Fibroblast of the conjunctiva (primary cell): ENCODE results near the gene RAB3GAP2.
"Not testable (repeated sequence)": the region's sequence is repeated elsewhere in the genome, so short reads cannot be mapped to it uniquely, and the experiment has no call there.

Source experiments
- DNase-seq: peaks from one replicate; pipeline ENCODE4 v3.0.0-alpha.2; 2010; ENCODE audit warnings: low read depth

The RAB3GAP2 gene

DNA sequence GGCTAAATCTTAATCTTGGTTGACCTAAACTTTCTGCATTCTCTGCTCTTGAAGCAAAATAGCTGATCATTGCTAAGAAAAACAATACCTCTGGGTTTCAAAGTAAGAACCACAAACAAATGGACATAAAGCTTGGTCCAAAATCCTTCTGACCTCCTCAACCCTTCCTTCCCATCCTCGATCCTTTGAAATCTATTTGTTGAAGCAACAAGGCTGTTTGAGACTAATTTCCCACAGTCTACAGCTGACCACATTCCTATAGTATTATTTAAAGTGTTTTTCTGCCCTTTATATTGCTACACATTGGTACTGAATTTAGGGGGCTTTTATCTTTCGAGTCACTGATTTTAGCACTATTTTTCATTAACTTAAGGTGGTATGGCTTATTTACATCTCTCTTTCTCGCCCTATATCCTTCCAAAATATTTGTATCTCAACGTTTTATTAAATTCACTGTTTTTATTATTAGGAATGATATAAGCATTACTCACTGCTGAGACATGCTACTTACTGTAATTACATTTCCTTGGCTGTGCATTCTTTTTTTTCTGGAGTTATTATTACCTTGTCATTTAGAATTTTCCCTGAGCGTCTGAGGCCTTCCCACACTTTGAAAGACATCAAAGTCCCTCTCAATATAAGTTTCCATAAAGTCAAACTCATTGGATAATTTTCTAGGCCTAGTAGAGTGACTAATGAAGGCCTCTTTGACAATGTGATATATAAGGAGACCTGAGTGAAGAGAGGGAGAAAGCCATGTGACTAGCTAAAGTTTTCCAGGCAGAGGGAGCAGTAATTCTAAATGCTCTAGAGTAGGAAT, 73.9 kb downstream of the RAB3GAP2 start:
- DNase-seq = no peak

DNA sequence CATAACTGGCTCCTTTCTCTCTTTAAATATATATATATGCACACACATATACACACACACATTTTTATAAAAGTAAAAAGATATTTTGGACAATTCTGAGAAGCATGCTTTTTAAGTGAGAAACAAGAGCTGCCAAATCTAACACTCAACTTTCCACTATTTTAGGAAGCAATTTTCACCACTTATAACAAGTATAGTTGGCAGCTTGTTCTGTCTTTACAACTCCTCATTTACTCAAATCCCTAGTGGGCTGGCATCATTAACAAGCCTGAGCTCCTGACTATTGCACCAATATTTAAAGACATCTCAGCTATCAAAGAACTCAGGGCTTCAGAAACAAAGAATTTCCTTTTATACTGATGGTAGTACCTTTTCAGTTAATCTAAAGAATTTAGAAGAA, 76.6 kb downstream of the RAB3GAP2 start:
- DNase-seq = no peak

DNA sequence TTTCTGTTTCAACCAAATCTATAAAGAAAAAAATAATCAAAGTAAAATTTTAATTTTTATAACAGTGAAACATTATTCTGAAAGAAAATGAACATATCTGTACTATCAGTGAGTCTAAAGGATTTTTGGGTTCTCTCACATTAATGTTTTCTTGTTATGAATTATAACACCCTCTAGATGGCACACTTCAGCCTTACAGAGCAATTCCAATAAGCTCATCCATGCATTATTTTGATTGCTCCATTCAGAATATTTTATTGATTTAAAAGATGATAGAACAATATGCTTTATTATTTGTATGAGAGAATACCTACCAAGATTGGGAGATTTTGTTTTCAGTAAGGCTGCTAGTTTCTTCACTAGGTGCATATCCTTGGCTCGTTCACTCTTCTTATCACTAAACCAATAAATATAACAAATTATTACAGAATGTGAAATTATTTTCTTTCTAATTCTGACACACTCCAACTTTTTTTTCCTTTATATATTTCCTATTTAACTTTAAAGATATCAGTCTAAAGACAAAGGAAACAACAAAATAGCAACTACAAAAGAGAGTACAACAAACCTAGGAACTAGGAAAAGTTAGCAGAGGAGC, 82.4 kb downstream of the RAB3GAP2 start:
- peak; percentile 22 for DNase-seq

DNA sequence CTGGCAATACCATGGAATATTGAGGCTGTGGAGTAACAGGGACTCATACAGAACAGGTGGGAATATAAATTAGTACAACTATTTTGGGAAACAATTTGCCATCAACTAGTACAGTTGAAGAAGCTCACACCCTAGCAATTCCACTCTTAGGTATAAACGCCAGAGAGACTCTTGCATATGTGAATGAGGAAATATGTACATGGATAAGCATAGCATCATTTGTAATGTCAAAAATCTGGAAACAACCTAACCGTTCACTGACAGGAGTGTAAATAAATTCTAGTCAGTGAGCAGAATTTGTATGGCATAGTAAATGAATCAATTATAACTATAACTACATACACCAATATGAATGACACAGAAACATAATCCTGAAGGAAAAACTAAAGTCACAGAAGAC, 83.7 kb downstream of the RAB3GAP2 start:
- DNase-seq = no peak

DNA sequence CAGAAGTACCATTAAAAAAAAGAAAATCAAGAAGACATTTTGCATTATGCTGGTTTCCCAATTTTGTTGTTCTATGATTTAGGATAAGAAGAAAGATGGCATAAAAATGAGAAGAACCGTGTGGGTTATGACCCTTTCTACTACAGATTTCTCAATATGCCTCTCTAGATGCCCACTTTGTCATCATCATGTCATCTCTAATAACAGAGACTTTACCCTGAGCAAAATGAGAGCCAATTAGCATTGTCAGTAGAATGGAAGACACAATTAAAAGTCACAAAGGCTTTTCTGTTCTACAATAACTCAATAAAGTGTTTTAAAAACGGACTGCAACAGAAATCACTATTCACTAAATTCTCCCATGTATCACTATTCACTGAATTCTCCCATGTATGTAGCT, 85.5 kb downstream of the RAB3GAP2 start:
- DNase-seq = no peak

DNA sequence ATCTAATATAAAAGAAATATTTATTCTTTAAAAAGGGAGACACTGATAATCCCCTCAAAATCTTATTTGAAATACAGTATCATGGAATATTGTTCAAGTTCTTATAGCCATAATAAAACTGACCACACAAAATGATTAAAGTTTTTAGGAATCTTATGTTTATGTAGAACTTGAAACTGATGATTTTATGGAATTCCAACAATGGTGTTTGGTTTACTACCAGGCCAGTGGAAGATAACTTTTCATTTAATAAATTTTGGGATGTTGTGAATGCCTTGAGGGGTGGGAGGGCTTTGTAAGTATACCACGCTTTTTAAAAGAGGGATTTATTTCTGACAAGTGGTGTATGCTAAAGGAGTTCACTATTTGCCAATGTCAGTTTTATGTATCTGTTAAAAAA, 87.7 kb downstream of the RAB3GAP2 start:
- no peak for DNase-seq

DNA sequence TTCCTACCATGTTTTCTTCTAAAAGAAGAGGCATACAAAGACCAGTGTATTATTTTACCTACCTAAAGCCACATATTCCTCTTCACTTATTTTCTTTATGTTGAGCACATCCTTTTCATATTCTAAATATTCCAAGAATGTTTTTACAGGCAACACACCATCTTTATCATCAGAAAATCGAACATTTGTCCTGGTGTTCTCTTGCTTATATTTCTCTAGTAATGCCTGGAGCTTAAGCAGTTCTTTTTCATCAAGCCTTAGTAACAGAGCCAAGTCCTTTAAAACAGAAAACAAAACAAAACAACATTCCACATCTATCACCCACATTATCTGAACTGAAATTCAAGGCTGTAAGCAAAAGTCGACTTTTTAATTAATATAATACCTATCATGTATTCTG, 89.6 kb downstream of the RAB3GAP2 start:
- DNase-seq = no peak

DNA sequence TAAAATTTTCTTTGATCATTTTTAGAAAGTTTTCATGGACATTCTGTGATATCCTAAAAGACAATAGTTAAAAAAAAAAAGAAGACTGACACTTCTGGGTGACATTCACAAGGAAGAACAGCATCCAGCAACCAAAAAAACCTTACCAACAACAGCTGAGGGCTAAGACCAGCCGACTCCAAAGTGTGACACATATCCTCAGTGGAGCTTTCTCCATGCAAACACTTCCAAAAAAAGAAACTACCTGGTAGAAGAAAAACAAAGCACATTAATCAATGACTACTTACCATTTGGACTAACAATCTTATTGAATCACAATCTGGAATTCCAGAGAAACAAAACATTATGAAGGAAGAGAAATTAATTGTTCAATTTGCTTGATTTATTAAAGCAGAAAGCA, 90.1 kb downstream of the RAB3GAP2 start:
- DNase-seq = no peak

DNA sequence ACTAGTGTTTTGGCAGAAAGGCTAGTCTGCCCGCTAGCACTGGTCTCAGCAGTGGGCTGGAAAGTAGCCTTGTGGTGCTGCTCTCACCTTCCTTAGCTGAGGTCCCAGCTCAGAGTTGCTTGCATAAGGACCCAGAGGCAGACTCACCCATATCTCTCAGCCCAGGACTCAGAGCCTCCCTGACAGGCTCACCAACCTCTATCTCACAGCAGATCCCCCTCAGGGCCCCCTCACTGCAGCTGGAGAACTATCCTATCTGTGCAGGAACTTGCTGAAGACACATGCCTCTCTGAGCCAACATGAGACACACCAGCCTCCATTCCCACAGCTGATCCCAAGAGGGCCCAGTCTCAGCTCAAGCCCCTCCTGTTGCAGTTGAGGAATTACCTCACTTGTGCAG, 95.7 kb downstream of the RAB3GAP2 start:
- DNase-seq = no peak

DNA sequence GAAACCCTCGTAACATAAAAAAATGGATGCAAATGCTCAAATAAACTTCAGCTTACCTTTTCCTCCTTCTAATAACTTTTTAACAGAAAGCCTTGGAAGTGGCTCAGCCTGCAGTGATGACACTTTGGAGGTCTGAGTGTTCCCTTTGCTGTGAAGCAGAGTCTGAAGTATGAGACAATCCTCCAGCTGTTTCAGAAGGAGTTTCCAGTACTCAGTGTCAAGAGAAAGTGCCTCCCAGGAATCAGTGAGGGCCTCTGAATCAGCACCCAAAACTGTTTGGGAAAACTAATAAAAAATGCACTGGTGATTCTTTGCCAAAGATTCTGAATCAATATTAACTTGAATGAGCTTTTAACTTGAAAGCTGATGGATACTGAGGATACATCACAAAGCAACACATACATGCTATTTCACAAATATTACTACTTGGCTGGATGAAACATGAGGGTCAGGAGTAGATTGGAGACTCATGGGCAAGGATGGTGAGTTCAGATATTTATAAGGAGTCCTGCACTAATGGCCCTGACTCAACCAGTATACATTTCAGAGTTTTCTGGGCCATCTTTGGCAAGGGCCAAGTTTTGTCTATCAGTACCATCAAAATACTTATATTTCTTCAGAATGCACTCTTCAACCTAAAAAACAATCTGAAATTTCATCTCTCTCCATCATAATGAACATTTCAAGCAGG, 101.3 kb downstream of the RAB3GAP2 start:
- DNase-seq = no peak

DNA sequence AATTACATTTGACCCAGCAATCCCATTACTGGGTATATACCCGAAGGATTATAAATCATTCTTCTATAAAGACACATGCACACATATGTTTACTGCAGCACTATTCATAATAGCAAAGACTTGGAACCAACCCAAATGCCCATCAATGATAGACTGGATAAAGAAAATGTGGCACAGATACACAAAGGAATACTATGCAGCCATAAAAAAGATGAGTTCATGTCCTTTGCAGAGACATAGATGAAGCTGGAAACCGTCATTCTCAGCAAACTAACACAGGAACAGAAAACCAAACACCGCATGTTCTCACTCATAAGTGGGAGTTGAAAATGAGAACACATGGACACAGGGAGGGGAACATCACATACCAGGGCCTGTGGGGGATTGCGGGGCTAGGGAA, 102.4 kb downstream of the RAB3GAP2 start:
- DNase-seq = not testable (repeated sequence)

DNA sequence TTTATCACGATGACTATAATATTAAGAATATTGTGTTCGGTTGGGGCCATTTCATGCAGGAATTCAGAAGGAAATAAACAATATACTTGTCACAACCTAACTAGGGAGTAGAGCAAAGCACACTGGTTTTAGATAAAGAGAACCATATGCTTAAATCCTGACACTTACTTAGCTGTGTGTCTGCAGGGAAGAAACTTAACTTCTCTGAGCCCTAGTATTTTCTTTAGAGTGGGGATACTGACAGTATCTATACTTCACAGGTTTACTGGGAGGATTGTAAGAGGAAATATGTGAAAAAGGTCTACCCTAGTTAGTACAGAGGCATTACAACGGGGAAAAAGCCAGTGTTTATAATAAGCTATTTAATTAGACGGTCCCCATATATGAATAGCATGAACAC, 105.4 kb downstream of the RAB3GAP2 start:
- DNase-seq = no peak

DNA sequence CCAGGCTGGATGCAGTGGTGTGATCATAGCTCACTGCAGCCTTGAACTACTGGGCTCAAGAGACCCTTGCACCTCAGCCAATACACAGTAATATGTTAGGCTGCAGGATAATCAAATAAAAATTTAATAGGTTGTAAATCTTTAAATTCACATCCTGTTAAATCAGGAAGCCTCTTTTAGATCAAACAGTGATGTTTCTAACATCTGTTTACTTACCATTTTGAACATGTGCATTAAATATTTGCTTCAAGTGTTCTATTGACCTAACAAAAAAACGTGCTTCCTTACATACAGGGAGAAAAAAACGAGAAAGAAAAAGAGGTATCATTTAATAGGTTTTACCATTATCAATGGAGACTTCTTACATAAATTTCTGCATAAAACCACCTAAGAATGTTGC, 107.7 kb downstream of the RAB3GAP2 start:
- no peak for DNase-seq

DNA sequence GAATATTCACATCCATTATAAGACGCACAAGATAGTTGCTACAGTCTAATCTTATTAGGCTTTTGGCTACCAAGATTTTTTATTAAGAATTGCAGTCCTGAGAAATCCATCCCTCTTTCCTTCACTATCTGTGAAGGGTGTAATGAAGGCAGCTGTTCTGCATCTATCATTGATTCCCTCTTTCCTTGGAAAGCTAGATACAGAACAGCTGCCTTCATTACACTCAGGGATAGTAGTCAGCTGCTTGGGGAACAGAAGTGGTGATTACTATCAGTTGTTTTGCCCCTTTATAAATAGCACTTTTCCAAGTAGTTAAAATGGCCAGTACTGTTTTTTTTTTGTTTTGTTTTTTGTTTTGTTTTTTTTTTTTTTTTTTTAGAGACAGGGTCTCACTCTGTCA, 108.1 kb downstream of the RAB3GAP2 start:
- DNase-seq = no peak

DNA sequence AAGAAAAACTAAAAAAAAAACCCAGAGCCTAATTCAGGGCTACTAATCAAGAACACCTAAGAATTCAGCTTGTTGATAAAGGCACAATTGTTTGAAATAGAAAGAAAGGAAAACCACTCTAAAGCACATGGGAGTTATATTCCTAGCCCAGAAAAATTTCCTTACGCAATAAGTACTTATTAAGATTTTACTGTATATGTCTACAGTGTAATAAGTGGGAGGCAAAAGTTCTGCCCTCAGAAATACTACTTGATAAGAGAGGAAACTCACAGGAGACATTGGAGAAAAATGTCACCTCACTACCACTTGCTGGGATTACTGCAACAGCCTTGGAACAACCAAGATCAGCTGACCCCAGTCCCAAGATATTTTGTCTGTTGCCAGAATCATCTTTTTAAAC, 112.2 kb downstream of the RAB3GAP2 start:
- DNase-seq = no peak

DNA sequence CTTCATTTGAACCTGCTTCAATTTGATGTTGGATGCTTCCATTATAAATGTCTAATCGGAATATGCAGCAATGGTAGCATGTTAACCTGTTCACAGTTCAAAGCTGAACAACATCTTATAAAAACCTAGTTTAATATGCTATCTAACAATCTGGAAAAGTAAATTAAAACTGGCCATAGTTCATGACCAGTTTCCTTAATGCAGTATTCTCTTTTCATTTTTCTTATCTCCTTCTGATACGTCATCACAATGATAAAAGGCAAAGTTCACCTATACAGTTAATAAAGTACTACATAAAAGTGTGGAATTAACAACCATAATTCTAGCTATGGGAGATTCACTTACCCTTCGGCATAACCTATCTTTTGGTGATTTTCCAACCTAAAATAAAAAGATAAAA, 113.2 kb downstream of the RAB3GAP2 start:
- DNase-seq = no peak

DNA sequence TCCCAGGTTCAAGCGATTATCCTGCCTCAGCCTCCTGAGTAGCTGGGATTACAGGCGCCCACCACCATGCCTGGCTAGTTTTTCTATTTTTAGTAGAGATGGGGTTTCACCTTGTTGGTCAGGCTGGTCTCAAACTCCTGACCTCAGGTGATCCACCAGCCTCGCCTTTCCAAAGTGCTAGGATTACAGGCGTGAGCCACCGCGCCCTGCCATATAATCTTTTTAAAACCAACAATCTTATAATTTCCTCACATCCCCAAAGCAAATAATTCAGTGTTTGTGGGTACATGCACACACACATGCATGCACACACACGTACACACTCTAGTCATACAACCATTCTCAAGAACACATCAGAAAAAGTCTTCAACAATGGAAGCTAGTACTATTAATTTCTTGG, 113.7 kb downstream of the RAB3GAP2 start:
- DNase-seq = not testable (repeated sequence)

DNA sequence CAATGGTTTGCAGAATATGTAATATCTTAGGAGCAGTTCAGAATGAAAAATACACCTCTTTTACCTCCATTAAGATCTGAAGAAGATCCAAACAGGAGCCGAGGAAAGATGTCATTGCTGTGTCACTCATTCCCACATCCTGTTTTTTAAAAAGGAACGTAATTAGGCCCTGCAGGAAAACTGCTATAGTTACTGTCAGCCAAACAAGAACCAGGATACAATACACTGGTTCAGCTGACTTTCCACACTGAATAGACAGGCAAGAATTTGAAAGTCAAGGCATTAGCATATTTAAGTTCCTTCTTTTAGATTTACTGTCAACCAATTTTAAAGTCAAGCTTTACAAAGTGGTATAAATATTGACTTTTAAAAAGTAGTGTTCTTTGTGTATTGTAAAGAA, 114.5 kb downstream of the RAB3GAP2 start:
- no peak for DNase-seq

DNA sequence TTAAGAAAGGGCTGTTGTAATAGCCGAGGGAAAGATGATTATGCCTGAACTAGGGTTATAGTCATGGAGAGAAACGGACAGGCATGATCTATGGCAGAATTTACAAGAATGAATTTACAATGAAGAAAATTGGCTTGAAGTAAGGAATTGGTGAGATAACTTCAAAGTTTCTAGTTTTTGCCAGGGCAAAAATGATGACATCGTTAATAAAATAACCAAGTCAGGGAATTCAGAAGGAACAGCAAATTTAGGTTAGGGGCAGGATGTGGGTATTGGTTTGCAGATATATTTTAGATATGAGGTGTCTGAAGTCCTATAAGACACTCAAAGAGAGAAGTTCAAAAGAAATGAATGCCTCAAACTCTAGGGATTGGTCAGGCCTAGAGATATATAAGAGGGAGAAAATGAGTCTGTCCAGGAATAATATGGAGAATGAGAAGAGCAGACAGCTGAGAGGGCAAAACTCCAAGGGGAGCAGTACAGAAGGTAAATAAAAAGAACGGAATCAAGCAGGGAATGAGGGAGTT, 115.6 kb downstream of the RAB3GAP2 start:
- no peak for DNase-seq

DNA sequence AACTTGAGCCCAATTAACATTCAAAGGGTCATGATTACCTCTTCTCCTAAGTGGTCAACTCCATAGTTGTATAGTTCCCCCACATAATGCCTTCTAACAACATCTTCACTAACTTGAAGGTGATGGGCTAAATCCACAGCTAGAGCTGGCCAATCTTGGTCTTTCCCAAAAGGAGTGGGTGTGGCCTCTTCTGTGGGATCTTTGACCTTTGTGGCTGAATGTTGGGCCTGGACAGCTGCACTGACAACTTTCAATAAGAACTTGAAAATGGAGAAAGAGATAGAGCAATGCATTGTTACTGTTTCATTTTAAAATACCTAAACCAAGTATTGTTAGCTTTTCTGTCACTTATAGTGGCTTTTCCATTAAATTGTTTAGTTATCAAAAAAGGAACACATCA, 119.1 kb downstream of the RAB3GAP2 start:
- DNase-seq = no peak

DNA sequence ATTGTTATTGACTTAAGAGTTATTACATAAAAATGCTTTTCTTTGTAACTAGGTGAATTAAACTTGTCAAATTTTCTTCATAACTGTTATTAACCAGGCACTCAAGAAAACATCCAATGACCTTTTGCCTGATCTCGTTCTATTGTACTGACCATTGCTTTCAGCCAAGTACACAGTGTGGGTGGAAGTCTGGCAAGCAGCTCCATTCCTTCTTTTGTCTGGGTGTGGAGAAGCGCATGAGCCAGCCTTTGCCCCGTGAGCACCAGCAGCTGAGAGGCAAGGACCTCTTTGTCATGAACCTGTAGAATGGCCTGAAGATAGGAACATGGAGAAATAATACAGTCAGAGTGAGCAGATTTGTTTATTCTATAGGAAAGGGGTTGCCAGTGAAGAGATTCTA, 120.8 kb downstream of the RAB3GAP2 start:
- DNase-seq = peak; percentile 17

DNA sequence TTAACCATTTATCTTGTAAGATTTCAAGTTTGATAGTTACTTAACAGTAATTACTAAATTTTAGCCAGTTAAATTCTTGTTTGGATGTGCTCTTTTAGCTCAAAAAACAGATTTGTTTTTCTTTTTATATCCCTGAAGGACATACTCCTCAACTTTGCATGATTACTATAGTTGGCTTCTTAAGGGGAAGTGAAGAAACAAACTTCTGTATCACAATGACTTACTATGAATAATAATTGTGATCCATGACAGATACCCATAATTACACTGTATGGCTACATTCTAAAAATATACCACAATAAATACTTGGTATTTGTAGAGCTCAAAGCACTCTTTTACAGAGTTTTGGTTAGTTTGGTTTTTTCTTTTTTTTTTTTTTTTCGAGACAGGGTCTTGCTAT, 122.5 kb downstream of the RAB3GAP2 start:
- DNase-seq = no peak

DNA sequence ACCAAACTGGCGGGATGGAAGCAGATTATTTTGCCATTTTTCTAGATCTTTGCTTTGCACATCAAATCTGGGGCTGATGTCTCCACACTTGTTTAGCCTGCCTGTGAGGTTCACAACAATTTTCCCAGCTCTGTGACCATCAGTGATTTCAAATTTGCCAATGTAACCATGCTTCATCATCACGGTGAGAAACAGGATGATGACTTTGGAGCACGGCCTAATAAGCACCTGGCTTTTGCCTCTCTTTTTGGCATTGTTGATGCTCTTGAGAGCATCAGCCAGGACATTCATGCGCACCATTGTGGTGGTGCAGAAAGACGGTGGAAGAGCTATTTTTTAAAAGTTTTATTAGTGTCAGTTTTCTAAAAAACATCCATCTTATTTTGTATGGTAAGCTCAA, 128.2 kb downstream of the RAB3GAP2 start:
- no peak for DNase-seq
